HG03571 (cell line): ENCODE measurements around the gene KMT2E.
"Not testable (repeated sequence)": the region's sequence is repeated elsewhere in the genome, so short reads cannot be mapped to it uniquely, and the experiment has no call there.

Experiments
- ATAC-seq: cut with Tn5 transposase; IDR thresholded peaks from one replicate; pipeline ENCODE4 v1.9.1; 2021; ENCODE audit not compliant: unreplicated experiment

Gene KMT2E

DNA sequence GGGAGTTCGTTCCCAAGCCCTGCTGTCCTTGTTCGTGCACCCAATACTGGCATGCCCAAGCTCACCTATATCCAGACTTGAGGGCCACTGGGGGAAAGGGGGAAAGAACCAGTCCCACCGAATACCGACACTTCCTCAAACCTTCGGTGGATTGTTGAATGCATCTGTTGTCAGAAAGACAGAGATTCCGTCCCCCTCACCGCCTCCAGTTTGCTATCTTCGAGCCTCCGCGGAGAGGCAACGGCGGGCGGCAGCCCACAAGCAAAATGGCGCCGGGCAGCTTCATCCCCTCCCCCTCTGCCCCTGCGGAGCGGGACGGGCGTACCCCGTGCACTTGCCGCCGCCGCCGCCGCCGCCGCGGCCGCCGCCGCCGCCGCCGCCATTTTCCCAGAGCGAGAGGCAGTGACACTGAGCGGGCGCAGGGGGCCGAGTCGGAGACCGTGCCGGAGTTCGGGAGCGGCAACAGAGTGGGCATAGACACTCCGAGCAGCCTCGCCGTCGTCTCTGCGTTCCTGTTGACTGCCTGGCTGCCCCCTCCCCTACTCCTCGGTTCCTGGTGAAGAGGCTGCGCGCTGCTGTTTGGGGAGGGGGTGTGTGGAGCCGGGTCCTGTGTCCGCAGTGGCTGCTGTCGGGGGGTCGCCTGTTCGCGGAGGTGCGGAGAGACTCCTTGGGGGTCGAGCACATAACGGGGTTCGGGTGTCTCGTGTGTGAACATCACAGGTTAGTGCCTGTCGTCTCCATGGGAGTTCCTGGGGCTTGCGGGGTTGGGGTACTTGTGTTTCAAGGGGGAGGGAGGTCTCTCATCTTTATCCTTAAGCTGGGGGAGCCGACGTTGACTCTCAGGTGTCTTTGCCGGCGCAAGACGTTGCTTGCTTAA lies at the start of gene KMT2E:
Gene KMT2E, plus strand, starts transcription at position 390 of the 877 bp plus-strand sequence. CDS start 26,748 bp downstream, outside the sequence.
- peak; percentile 23 for ATAC-seq

DNA sequence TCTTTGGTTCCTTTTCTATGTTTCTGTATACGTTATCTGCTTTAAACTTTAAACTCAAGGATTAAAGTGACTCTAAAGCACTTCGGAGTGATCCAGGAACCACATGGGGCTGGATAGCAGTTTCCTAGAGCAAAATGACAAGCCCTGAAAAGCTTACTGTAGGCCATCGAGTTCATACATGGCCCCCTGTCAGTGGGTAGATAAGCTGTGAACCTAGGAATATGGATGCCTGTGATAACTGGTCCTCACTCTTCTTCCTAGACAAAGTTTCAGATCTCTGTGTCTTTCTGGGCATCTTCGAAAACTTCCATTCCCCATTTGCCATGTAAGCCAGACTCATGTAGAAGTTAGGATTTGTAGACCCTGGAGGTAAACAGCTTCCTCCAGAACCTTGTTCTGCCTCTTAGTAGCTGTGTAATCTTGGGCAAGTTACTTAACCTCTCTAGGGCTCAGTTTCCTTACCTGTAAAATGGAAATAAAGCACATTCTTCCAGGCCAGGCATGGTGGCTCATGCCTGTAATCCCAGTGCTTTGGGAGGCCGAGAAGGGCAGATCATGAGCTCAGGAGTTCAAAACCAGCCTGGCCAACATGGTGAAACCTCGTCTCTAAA lies 49.3 kb upstream of the KMT2E start:
- ATAC-seq = no peak

- ATAC-seq = no peak
Measured at GRCh38 chr7:104966022-104966421, 48.0 kb upstream of the KMT2E start.

DNA sequence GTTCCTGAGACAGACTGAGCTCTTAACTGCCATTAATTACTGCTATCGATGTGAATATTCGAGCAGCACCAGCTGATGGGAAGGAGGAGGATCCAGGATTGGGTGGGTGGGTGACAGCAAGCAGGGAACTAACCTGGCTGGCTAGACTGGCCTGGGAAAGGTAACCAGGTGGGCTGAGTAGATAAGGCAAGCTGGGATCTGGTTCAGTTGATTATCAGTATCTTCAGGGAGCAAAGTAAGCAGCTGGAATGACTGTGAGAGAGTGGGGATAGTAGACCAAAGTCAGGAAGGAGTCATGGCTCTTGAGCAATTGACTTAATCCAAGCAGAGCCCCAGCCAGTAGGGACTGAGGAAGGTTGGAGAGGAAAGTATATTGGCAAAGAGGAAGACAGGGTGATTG lies 46.9 kb upstream of the KMT2E start:
- ATAC-seq = no peak

- ATAC-seq = no peak
Measured at GRCh38 chr7:104967595-104967994, 46.4 kb upstream of the KMT2E start.

DNA sequence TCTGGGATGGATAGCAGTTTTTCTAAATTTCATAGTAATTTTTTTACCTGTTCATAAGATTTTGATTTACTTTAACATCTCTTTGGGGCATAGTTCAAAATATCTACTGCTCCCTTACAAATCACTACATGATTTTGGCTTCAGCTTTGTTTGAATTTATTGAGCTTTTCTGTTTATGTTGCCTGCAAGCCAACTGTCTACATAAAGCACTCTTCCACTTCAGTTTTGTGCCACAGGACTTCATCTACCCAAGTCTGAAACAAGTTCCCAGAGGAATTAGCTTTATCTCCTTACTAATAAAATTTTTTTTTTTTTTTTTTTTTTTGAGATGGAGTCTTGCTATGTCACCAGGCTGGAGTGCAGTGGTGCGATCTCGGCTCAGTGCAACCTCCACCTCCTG lies 45.4 kb upstream of the KMT2E start:
- no peak for ATAC-seq

GRCh38 chr7:104969183-104969582 lies 44.8 kb upstream of the KMT2E start:
- ATAC-seq = no peak

DNA sequence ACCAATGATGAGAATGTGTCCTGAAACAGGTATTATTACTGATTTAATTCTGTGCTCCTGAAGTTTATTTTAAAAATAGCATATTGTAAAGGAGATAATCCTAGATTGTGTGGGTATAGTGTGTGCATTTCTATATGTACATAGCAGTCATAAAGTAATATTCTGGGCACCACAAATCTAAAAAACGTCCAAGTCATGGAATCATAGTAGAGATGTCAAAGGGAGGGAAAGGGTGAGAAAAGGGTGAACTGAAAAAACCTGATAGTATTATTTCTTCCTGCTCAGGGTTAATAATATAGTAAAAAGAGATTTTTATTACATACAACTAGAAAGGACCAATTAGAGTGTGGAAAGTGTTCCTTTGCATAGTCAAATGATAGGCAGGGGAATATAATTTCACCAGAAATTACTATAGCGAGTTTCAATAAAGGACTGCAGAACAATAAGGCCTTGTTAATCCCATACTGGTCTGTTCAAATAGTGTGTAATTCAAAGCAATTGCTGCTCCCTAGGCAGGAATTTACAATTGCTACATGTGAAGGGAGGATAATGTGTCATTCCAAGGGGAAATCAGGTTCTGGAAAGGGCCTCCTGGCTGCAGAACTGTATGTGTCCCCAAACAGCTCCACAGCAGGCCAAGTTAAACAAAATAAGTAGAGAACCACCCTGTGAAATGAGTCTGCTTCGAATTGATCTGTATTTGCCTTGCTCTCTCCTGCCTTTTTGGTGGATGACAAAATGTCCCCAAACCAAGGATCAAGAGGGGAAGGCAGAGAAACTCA lies 42.5 kb upstream of the KMT2E start:
- ATAC-seq = no peak

- ATAC-seq = no peak
Measured at GRCh38 chr7:104972500-104972899, 41.5 kb upstream of the KMT2E start.

DNA sequence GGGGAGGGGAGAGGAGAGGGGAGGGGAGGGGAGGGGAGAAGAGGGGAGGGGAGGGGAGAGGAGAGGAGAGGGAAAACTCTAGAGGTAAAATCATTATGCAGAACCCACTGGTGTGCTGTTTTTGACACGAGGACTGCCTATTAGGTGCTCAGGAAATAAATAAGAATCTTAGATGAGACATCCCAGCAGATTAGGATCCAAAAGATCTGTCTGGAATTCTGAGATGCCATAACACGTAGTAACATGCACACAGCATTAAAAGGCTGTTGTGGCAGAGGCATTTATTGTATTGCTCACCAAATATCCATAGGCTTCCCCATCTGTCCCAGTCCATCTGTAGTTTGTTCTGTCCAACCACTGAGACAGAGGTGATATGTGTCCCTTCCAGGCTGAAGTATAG lies 40.8 kb upstream of the KMT2E start:
- no peak for ATAC-seq

DNA sequence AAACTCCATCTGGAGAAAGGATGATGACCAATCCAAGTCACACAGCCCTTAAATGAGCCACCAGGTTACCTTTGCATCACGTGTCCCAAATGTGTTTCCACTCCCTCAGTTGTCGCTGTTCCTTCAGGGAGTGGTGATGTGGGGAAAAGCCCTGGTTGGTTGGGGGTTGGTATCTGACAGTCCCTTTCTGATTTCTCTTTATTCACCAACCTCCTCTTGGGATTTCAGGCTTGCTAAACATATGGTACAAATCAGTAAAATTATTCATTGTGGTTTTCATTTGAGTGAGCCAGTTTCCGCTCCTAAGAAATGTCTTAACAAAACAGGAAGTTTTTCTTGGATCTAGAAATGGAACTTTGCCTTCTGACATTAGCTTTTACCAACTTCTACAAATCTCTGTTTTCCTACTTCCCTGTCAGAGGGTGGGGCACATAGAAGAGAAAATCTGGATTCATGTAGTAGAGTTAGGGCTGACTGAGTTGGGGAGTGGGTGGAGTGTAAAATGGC lies 40.0 kb upstream of the KMT2E start:
- no peak for ATAC-seq

DNA sequence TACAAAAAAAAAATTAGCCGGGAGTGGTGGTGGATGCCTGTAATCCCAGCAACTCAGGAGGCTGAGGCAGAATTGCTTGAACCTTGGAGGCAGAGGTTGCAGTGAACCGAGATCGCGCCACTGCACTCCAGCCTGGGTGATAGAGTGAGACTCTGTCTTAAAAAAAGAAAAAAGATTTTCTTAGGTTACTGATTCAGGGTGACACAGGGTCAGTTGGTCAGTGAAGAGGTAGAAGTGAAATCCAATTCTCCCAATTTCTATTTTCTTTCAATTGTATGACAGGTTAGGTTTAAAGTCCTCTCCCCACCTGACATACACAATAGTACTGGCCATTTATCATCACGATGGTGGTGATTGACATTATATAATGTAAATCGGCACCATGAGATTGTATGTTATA lies 38.5 kb upstream of the KMT2E start:
- ATAC-seq = not testable (repeated sequence)

GRCh38 chr7:104976966-104977636 lies 36.9 kb upstream of the KMT2E start:
- ATAC-seq = no peak

- ATAC-seq = no peak
Measured at GRCh38 chr7:104978460-104978859, 35.5 kb upstream of the KMT2E start.

DNA sequence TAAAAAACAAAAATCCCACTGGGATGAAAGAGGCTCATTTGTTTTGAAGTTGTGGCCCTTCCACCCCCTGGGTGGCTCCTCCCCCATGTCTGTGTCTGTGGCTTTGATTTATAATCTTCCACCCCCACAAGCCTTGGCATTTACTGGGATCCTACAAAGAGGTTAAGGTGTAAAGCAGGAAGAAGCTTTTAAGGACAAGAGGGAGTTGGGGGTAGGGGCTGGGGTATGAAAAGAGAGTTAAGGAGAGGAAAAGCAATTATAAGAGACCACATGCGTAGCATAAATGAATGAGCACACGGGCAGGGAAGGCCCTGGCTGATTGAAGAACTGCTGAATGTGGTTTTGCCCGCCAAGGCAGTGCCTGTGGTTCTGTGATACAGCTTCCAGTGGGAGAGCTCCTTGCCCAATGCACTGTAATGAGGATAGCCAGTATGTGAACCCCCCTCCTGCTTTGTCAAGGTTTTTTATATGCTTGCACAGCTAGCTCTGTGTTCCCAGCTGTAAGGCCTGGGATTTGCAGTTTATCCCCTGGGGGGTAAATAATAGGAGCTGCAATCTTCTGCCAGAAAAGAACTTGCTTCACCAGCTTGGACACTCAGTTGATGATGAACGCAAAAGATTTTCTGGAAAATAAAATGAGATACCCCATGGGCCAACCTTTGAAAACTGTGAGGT lies 34.7 kb upstream of the KMT2E start:
- no peak for ATAC-seq

- ATAC-seq = no peak
Measured at GRCh38 chr7:104980440-104980839, 33.6 kb upstream of the KMT2E start.

GRCh38 chr7:104980841-104981671 lies 32.9 kb upstream of the KMT2E start:
- ATAC-seq = no peak

DNA sequence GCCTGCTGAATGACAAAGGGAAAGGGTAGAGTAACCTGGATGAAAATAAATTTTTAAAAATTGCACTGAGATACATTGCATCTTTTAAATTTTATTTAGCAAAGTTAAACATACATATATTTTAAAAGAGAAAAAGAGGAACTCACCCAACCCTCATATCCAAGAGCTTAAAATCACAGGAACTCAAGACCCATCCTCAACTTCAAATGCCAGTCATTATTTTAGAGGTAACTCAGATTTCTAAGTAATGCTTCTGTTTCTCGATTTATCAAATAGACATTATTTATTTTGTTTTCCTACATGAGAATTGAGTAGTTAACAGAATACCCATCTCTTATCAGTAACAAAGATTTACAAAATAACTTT lies 32.4 kb upstream of the KMT2E start:
- ATAC-seq = no peak

GRCh38 chr7:104982308-104983075 lies 31.5 kb upstream of the KMT2E start:
- no peak for ATAC-seq
